ENCODE data around the gene THAP3. TPM values are rescaled to one million over a fixed set of nuclear protein-coding genes. Genes with fewer than 3 reads are reported as not detected.

The THAP3 gene
- total RNA-seq (14.4 TPM), polyA plus RNA-seq (ENCODE audit: insufficient read depth, low read depth, low replicate concordance) (28.7 TPM)
- long read RNA-seq, donor 1, partial matches to known transcripts, result 5 of 5 reads
- long read RNA-seq, donor 1, other reads (novel, unspliced or antisense), result 0 of 5 reads
- long read RNA-seq, donor 2, partial matches to known transcripts, result 8 of 11 reads
- long read RNA-seq, donor 2, other reads (novel, unspliced or antisense), result 0 of 11 reads
- long read RNA-seq, donor 3, partial matches to known transcripts, result 17 of 26 reads
- long read RNA-seq, donor 3, other reads (novel, unspliced or antisense), result 8 of 26 reads
- long read RNA-seq, donor 4, partial matches to known transcripts, result 12 of 13 reads
- long read RNA-seq, donor 4, other reads (novel, unspliced or antisense), result 0 of 13 reads
- long read RNA-seq, donor 5, result 0 reads
- long read RNA-seq, donor 6, partial matches to known transcripts, result 0 of 5 reads
- long read RNA-seq, donor 6, other reads (novel, unspliced or antisense), result 5 of 5 reads
- long read RNA-seq, donor 7, partial matches to known transcripts, result 9 of 12 reads
- long read RNA-seq, donor 7, other reads (novel, unspliced or antisense), result 3 of 12 reads
- long read RNA-seq, donor 8, partial matches to known transcripts, result 10 of 10 reads
- long read RNA-seq, donor 8, other reads (novel, unspliced or antisense), result 0 of 10 reads
- long read RNA-seq, donor 9, partial matches to known transcripts, result 0 of 2 reads
- long read RNA-seq, donor 9, other reads (novel, unspliced or antisense), result 0 of 2 reads
- long read RNA-seq, donor 10, partial matches to known transcripts, result 13 of 15 reads
- long read RNA-seq, donor 10, other reads (novel, unspliced or antisense), result 0 of 15 reads

- no peak for TF ChIP-seq CTCF (IDR thresholded peaks at IDR 0.05; ENCODE audit: borderline replicate concordance, extremely low read depth, insufficient read depth)
- H3K9me3 ChIP-seq (ENCODE audit: control insufficient read depth in 2 of 3, insufficient read depth in 1 of 3, low read length in 3 of 3), result no peaks in the 10 kb centered on the region
- H3K27me3 ChIP-seq (ENCODE audit: control insufficient read depth, insufficient read depth, low read length), result no peaks in the 10 kb centered on the region
- DNase-seq, result peak; percentile 91 to 96 (median 93)
- intact Hi-C loops (cut with DNase I), result no loop called here
- peak within 1 kb of the TSS; percentile 78 to 89 (median 79) for H3K4me3 ChIP-seq (ENCODE audit: low read length in 3 of 3)
- H3K9ac ChIP-seq (ENCODE audit: low read length in 3 of 3), result peak within 1 kb of the TSS; percentile 63 to 72 (median 65)
- peak within 1 kb of the TSS; percentile 85 to 88 for H3K27ac ChIP-seq (ENCODE audit: low read depth in 2 of 2, low read length in 2 of 2)
- no peak for FAIRE-seq
- peaks cover 0 to 23% (median 4%) of the 10 kb centered on the region in 3 donors for H3K4me1 ChIP-seq (ENCODE audit: control insufficient read depth in 2 of 3, insufficient read depth in 2 of 3, low read depth in 1 of 3, low read length in 3 of 3)
- peaks cover 4 to 23% (median 14%) of the 10 kb centered on the region in 3 donors for H3K36me3 ChIP-seq (ENCODE audit: control insufficient read depth in 2 of 3, insufficient read depth in 3 of 3, low read length in 3 of 3)
Measured at GRCh38 chr1:6624710-6625583, at the start of gene THAP3. Gene THAP3 (plus strand): TSS chr1:6624868. CDS start chr1:6625219, 351 bp downstream.

- TF ChIP-seq CTCF (IDR thresholded peaks at IDR 0.05; ENCODE audit: borderline replicate concordance, extremely low read depth, insufficient read depth), result no peak
- Histone ChIP-seq H3K9ac (ENCODE audit: low read length in 3 of 3) (no peak overlapping the region), H3K4me1 (ENCODE audit: control insufficient read depth in 2 of 3, insufficient read depth in 2 of 3, low read depth in 1 of 3, low read length in 3 of 3) (peaks cover 0 to 28% (median 19%) of the 10 kb centered on the region in 3 donors), H3K27me3 (ENCODE audit: control insufficient read depth, insufficient read depth, low read length) (no peaks in the 10 kb centered on the region), H3K27ac (ENCODE audit: low read depth in 2 of 2, low read length in 2 of 2) (no peak overlapping the region), H3K4me3 (ENCODE audit: low read length in 3 of 3) (no peak overlapping the region), H3K36me3 (ENCODE audit: control insufficient read depth in 2 of 3, insufficient read depth in 3 of 3, low read length in 3 of 3) (no peaks in the 10 kb centered on the region), H3K9me3 (ENCODE audit: control insufficient read depth in 2 of 3, insufficient read depth in 1 of 3, low read length in 3 of 3) (no peaks in the 10 kb centered on the region)
- FAIRE-seq, result no peak
- no peak for DNase-seq
- intact Hi-C loops (cut with DNase I), result no loop called here
Measured at GRCh38 chr1:6577831-6578525, 46.7 kb upstream of the THAP3 start.
